Activated CD8-positive, alpha-beta T cell treated with anti-CD3 and anti-CD28 coated beads, Interleukin-2, amount 10 ng/mL, durations not matched to agents 7 days and 5 days (primary cell): Measurements from ENCODE around the gene PACC1. TPM values are rescaled to one million over a fixed set of nuclear protein-coding genes. Genes with fewer than 3 reads are reported as not detected.

Experiments
- ATAC-seq: fragments of 150-1000 bp; cut with Tn5 transposase; one replicate; pipeline ENCODE4 v1.10.0; 2021; ENCODE audit warnings: moderate library complexity
- CTCF ChIA-PET: fragments of 350-600 bp; sonication (Branson Sonifier 250); formaldehyde crosslinking; loops from one replicate; lab custom pipeline; 2021; ENCODE audit warnings: antibody characterized with exemption; lab: Charles Lee
- POLR2A ChIA-PET: fragments of 350-600 bp; sonication (Branson Sonifier 250); formaldehyde crosslinking; loops from one replicate; lab custom pipeline; 2021; ENCODE audit warnings: antibody characterized with exemption; lab: Charles Lee
- DNase-seq: peaks from one replicate; pipeline ENCODE4 v3.0.0-alpha.2; 2020
- H3K27ac Mint-ChIP-seq: one replicate; pipeline ENCODE4 v1.8.0; 2021; ENCODE audit warnings: mild to moderate bottlenecking, mixed read lengths
- H3K27me3 Mint-ChIP-seq: one replicate; pipeline ENCODE4 v1.8.0; 2021; ENCODE audit warnings: low read depth, mixed read lengths
- H3K36me3 Mint-ChIP-seq: one replicate; pipeline ENCODE4 v1.8.0; 2021; ENCODE audit warnings: low read depth, mixed read lengths
- H3K4me1 Mint-ChIP-seq: one replicate; pipeline ENCODE4 v1.8.0; 2021; ENCODE audit warnings: low read depth, mixed read lengths
- H3K4me3 Mint-ChIP-seq: one replicate; pipeline ENCODE4 v1.8.0; 2021; ENCODE audit warnings: mild to moderate bottlenecking, mixed read lengths
- H3K9me3 Mint-ChIP-seq: one replicate; pipeline ENCODE4 v1.8.0; 2022; ENCODE audit warnings: mixed read lengths; ENCODE audit not compliant: insufficient read depth
- total RNA-seq, 2 experiments: library from RNA; stranded (reverse); gene quantifications; one replicate each; pipeline ENCODE4 v1.2.3, GENCODE V29; 2021

The PACC1 gene
- total RNA-seq, 2 experiments from 2014 or later = 10.0 to 13.2 TPM

- CTCF ChIA-PET = interaction anchor here (1.1 to 1.3 kb wide), 3 partner anchors 22 to 354 kb away, joined by 3 to 4 read pairs (median 3); partner anchors contain the start of genes DTL and INTS7
- no peaks in the 10 kb centered on the region for H3K27me3 Mint-ChIP-seq
- DNase-seq = no peak
- H3K27ac Mint-ChIP-seq = no peak overlapping the region
- H3K4me3 Mint-ChIP-seq = no peak overlapping the region
- ATAC-seq = no peak
- POLR2A ChIA-PET = no interaction called here
- H3K9me3 Mint-ChIP-seq = peaks cover 6% of the 10 kb centered on the region
- H3K36me3 Mint-ChIP-seq = peaks cover 66% of the 10 kb centered on the region
- peaks cover 11% of the 10 kb centered on the region for H3K4me1 Mint-ChIP-seq
These were observed 25.5 kb downstream of the PACC1 start for GRCh38 chr1:212388985-212389716.

- Mint-ChIP-seq H3K36me3 (peaks cover 55% of the 10 kb centered on the region), H3K27ac (peak overlapping the region; percentile 9), H3K4me3 (no peak overlapping the region), H3K4me1 (peaks cover 7% of the 10 kb centered on the region), H3K9me3 (peaks cover 6% of the 10 kb centered on the region), H3K27me3 (no peaks in the 10 kb centered on the region)
- ChIA-PET POLR2A (no interaction called here), CTCF (interaction anchor here (1.8 kb wide), 1 partner anchor 18 kb away, joined by 5 read pairs; no protein-coding TSS in a partner anchor)
- ATAC-seq (no peak), DNase-seq (no peak)
These were observed 28.7 kb downstream of the PACC1 start for GRCh38 chr1:212386029-212386428.

GRCh38 chr1:212381397-212382035, 33.2 kb downstream of the PACC1 start:
- ChIA-PET POLR2A (no interaction called here), CTCF (no interaction called here)
- Mint-ChIP-seq H3K4me3 (no peak overlapping the region), H3K9me3 (no peaks in the 10 kb centered on the region), H3K27ac (no peak overlapping the region), H3K27me3 (no peaks in the 10 kb centered on the region), H3K36me3 (peaks cover 50% of the 10 kb centered on the region), H3K4me1 (peaks cover 16% of the 10 kb centered on the region)
- DNase-seq (no peak), ATAC-seq (no peak)

GRCh38 chr1:212379366-212379765, 35.3 kb downstream of the PACC1 start:
- CTCF ChIA-PET = interaction anchor here (0.9 to 1.3 kb wide), 2 partner anchors 11 to 76 kb away, joined by 5 read pairs; no protein-coding TSS in a partner anchor
- POLR2A ChIA-PET = no interaction called here
- DNase-seq = peak; percentile 37
- no peaks in the 10 kb centered on the region for H3K27me3 Mint-ChIP-seq
- H3K9me3 Mint-ChIP-seq = no peaks in the 10 kb centered on the region
- no peak overlapping the region for H3K27ac Mint-ChIP-seq
- H3K4me3 Mint-ChIP-seq = no peak overlapping the region
- H3K36me3 Mint-ChIP-seq = peaks cover 44% of the 10 kb centered on the region
- ATAC-seq = peak; percentile 49
- peaks cover 9% of the 10 kb centered on the region for H3K4me1 Mint-ChIP-seq

GRCh38 chr1:212377644-212378043, 37.0 kb downstream of the PACC1 start:
- H3K9me3 Mint-ChIP-seq = no peaks in the 10 kb centered on the region
- POLR2A ChIA-PET = no interaction called here
- DNase-seq (no peak), ATAC-seq (no peak)
- H3K36me3 Mint-ChIP-seq = peaks cover 52% of the 10 kb centered on the region
- H3K27me3 Mint-ChIP-seq = no peaks in the 10 kb centered on the region
- H3K4me1 Mint-ChIP-seq = peaks cover 9% of the 10 kb centered on the region
- CTCF ChIA-PET = interaction anchor here (1.3 kb wide), 1 partner anchor 21 kb away, joined by 3 read pairs; no protein-coding TSS in a partner anchor
- no peak overlapping the region for H3K4me3 Mint-ChIP-seq
- no peak overlapping the region for H3K27ac Mint-ChIP-seq

- Mint-ChIP-seq H3K9me3 (no peaks in the 10 kb centered on the region), H3K27me3 (no peaks in the 10 kb centered on the region)
These were observed 38.7 kb downstream of the PACC1 start for GRCh38 chr1:212375986-212376385.

GRCh38 chr1:212368073-212368484, 46.6 kb downstream of the PACC1 start:
- H3K4me1 Mint-ChIP-seq = no peaks in the 10 kb centered on the region
- ATAC-seq = peak; percentile 92
- H3K27me3 Mint-ChIP-seq = no peaks in the 10 kb centered on the region
- H3K36me3 Mint-ChIP-seq = peaks cover 63% of the 10 kb centered on the region
- peak; percentile 76 for DNase-seq
- no peak overlapping the region for H3K4me3 Mint-ChIP-seq
- no peaks in the 10 kb centered on the region for H3K9me3 Mint-ChIP-seq
- POLR2A ChIA-PET = no interaction called here
- CTCF ChIA-PET = interaction anchor here (0.6 to 4.7 kb wide), 22 partner anchors 8 to 687 kb away, joined by 3 to 54 read pairs (median 4); partner anchors contain the start of genes DTL and INTS7
- H3K27ac Mint-ChIP-seq = no peak overlapping the region

More at GRCh38 chr1:212375986-212376385, 38.7 kb downstream of the PACC1 start:
- Mint-ChIP-seq H3K4me3 (no peak overlapping the region), H3K4me1 (peaks cover 9% of the 10 kb centered on the region), H3K27ac (no peak overlapping the region), H3K36me3 (peaks cover 60% of the 10 kb centered on the region)
- ChIA-PET POLR2A (no interaction called here), CTCF (interaction anchor here (1.0 to 1.3 kb wide), 4 partner anchors 8 to 341 kb away, joined by 4 to 6 read pairs (median 6); partner anchors contain the start of genes DTL and INTS7)
- DNase-seq (no peak), ATAC-seq (no peak)

GRCh38 chr1:212367474-212368072, 47.1 kb downstream of the PACC1 start:
- no peak overlapping the region for H3K4me3 Mint-ChIP-seq
- no peaks in the 10 kb centered on the region for H3K27me3 Mint-ChIP-seq
- ChIA-PET POLR2A (interaction anchor here (1.2 kb wide), 1 partner anchor 82 kb away, joined by 4 read pairs; the partner anchor contains the start of gene PPP2R5A), CTCF (interaction anchor here (0.7 to 4.7 kb wide), 19 partner anchors 12 to 686 kb away, joined by 3 to 54 read pairs (median 5); partner anchors contain the start of genes DTL and INTS7)
- DNase-seq = no peak
- no peaks in the 10 kb centered on the region for H3K9me3 Mint-ChIP-seq
- no peak for ATAC-seq
- no peak overlapping the region for H3K27ac Mint-ChIP-seq
- peaks cover 60% of the 10 kb centered on the region for H3K36me3 Mint-ChIP-seq
- no peaks in the 10 kb centered on the region for H3K4me1 Mint-ChIP-seq

GRCh38 chr1:212366901-212367300, 47.8 kb downstream of the PACC1 start:
- Mint-ChIP-seq H3K4me3 (no peak overlapping the region), H3K9me3 (no peaks in the 10 kb centered on the region), H3K27me3 (no peaks in the 10 kb centered on the region), H3K27ac (no peak overlapping the region), H3K36me3 (peaks cover 58% of the 10 kb centered on the region), H3K4me1 (no peaks in the 10 kb centered on the region)
- ChIA-PET POLR2A (interaction anchor here (1.2 kb wide), 1 partner anchor 81 kb away, joined by 4 read pairs; the partner anchor contains the start of gene PPP2R5A), CTCF (interaction anchor here (1.0 to 4.7 kb wide), 14 partner anchors 11 to 686 kb away, joined by 3 to 54 read pairs (median 7); partner anchors contain the start of genes DTL and INTS7)
- no peak for DNase-seq
- ATAC-seq = no peak

- Mint-ChIP-seq H3K4me3 (no peak overlapping the region), H3K27ac (no peak overlapping the region), H3K27me3 (no peaks in the 10 kb centered on the region), H3K9me3 (no peaks in the 10 kb centered on the region), H3K36me3 (peaks cover 61% of the 10 kb centered on the region), H3K4me1 (peaks cover 5% of the 10 kb centered on the region)
- POLR2A ChIA-PET = no interaction called here
- ATAC-seq (no peak), DNase-seq (no peak)
- CTCF ChIA-PET = interaction anchor here (1.2 to 4.7 kb wide), 3 partner anchors 98 to 330 kb away, joined by 3 to 54 read pairs (median 9); partner anchors contain the start of genes DTL and INTS7
These were observed 49.7 kb downstream of the PACC1 start for GRCh38 chr1:212364985-212365384.

- ChIA-PET CTCF (interaction anchor here (1.1 to 4.2 kb wide), 7 partner anchors 9 to 679 kb away, joined by 3 to 18 read pairs (median 4); partner anchors contain the start of genes DTL and INTS7), POLR2A (no interaction called here)
- ATAC-seq (no peak), DNase-seq (no peak)
- Mint-ChIP-seq H3K9me3 (no peaks in the 10 kb centered on the region), H3K27ac (peak overlapping the region; percentile 71), H3K4me1 (peaks cover 14% of the 10 kb centered on the region), H3K36me3 (peaks cover 59% of the 10 kb centered on the region), H3K27me3 (no peaks in the 10 kb centered on the region), H3K4me3 (no peak overlapping the region)
These were observed 54.7 kb downstream of the PACC1 start for GRCh38 chr1:212359794-212360479.
